A549 (cell line): ENCODE data around the gene ERMAP. TPM values are rescaled to one million over a fixed set of nuclear protein-coding genes. Genes with fewer than 3 reads are reported as not detected.

Experiments used
- ATAC-seq, 2 experiments: fragments of 200-7000 bp in 1 of 2; fragments of >200 bp in 1 of 2; cut with Nextera tagmentation in 1 of 2; cut with Tn5 transposase in 1 of 2; 3 replicates each; pipeline versions ENCODE4 v1.8.0 to v1.9.1; 2018 to 2020; ENCODE audit warnings: mild to moderate bottlenecking in 1 of 2, moderate library complexity in 1 of 2
- CTCF ChIA-PET: fragments of 300-600 bp; sonication (Branson Sonifier 250); formaldehyde crosslinking; extraction: SDS; loops from one replicate; lab custom pipeline; 2021; ENCODE audit warnings: antibody characterized with exemption, inconsistent platforms; lab: Yijun Ruan, JAX
- POLR2A ChIA-PET: fragments of 350-600 bp; formaldehyde crosslinking; extraction: SDS; loops from one replicate; lab custom pipeline; 2021; ENCODE audit warnings: antibody characterized with exemption, inconsistent platforms; lab: Yijun Ruan, JAX
- DNase-seq, 2 experiments: peaks; one replicate each; pipeline versions ENCODE4 v3.0.0 to v3.0.0-alpha.2; 2011 to 2016; ENCODE audit warnings: low read depth in 1 of 2, low spot score in 1 of 2
- FAIRE-seq: peaks from 2 replicates; lab custom pipeline; 2011; peaks lifted over from hg19 to GRCh38; lab: Jason Lieb, UNC
- H3K27ac ChIP-seq, 2 experiments: fragments of >200 bp; sonication (Bioruptor Twin); formaldehyde crosslinking; 3 replicates each; pipeline ENCODE4 v1.5.1; 2016 to 2017
- H3K4me1 ChIP-seq: fragments of >200 bp; sonication (Bioruptor Twin); formaldehyde crosslinking; 3 replicates; pipeline ENCODE4 v1.6.1; 2016
- H3K4me2 ChIP-seq: fragments of >200 bp; sonication (Bioruptor Twin); formaldehyde crosslinking; 3 replicates; pipeline ENCODE4 v1.6.1; 2016
- H3K4me3 ChIP-seq: fragments of >200 bp; sonication (Bioruptor Twin); formaldehyde crosslinking; 3 replicates; pipeline ENCODE4 v1.5.1; 2016
- H3K9me3 ChIP-seq: fragments of >200 bp; sonication (Bioruptor Twin); formaldehyde crosslinking; 3 replicates; pipeline ENCODE4 v1.6.1; 2016
- CBX2 ChIP-seq: fragments of 200-600 bp; sonication (generic); IDR thresholded peaks from 2 replicates; pipeline ENCODE4 v1.6.1; 2016; ENCODE audit warnings: low read depth, mild to moderate bottlenecking, borderline replicate concordance
- CBX8 ChIP-seq: fragments of 200-600 bp; sonication (generic); IDR thresholded peaks from 2 replicates; pipeline ENCODE4 v1.6.1; 2016
- CHD4 ChIP-seq: fragments of 200-600 bp; sonication (generic); IDR thresholded peaks from 2 replicates; pipeline ENCODE4 v1.6.1; 2016; ENCODE audit warnings: antibody characterized with exemption, mild to moderate bottlenecking, borderline replicate concordance
- EHF ChIP-seq: fragments of 250-450 bp; sonication (Bioruptor Pico); IDR thresholded peaks from 2 replicates; pipeline ENCODE4 v1.5.0; 2020; ENCODE audit warnings: mild to moderate bottlenecking
- EHMT2 ChIP-seq: fragments of 200-600 bp; sonication (generic); IDR thresholded peaks from 2 replicates; pipeline ENCODE4 v1.6.1; 2016; ENCODE audit warnings: antibody characterized with exemption, low read depth, mild to moderate bottlenecking, moderate library complexity
- FOSB ChIP-seq: fragments of 250-450 bp; sonication (Bioruptor Pico); IDR thresholded peaks from 2 replicates; pipeline ENCODE4 v1.5.0; 2020; ENCODE audit warnings: mild to moderate bottlenecking, moderate library complexity
- FOXS1 ChIP-seq: fragments of 250-450 bp; sonication (Bioruptor Pico); IDR thresholded peaks from 2 replicates; pipeline ENCODE4 v1.5.0; 2020; ENCODE audit warnings: mild to moderate bottlenecking, moderate library complexity
- HEYL ChIP-seq: fragments of 250-450 bp; sonication (Bioruptor Pico); IDR thresholded peaks from 2 replicates; pipeline ENCODE4 v1.8.0; 2021; ENCODE audit warnings: mild to moderate bottlenecking, moderate library complexity
- HOXA7 ChIP-seq: fragments of 250-450 bp; sonication (Bioruptor Pico); IDR thresholded peaks from 2 replicates; pipeline ENCODE4 v1.5.0; 2020; ENCODE audit warnings: mild to moderate bottlenecking, moderate library complexity
- HOXB5 ChIP-seq: fragments of 250-450 bp; sonication (Bioruptor Pico); IDR thresholded peaks from 2 replicates; pipeline ENCODE4 v1.5.0; 2020; ENCODE audit warnings: mild to moderate bottlenecking, moderate library complexity
- JUN ChIP-seq, 2 experiments: fragments of >200 bp; sonication (Bioruptor Twin); formaldehyde crosslinking; IDR thresholded peaks; 2 replicates in 1 of 2; 3 replicates in 1 of 2; pipeline ENCODE4 v1.6.1; 2016 to 2017
- JUNB ChIP-seq: fragments of >200 bp; sonication (Bioruptor Twin); formaldehyde crosslinking; IDR thresholded peaks from 2 replicates; pipeline ENCODE4 v1.6.1; 2016
- KDM1A ChIP-seq: fragments of 200-600 bp; sonication (generic); IDR thresholded peaks from 2 replicates; pipeline ENCODE4 v1.6.1; 2016; ENCODE audit warnings: low read depth, mild to moderate bottlenecking
- MYC ChIP-seq: IDR thresholded peaks from 2 replicates; pipeline ENCODE4 v1.6.1; 2012; ENCODE audit warnings: mild to moderate bottlenecking, inconsistent platforms, low read length, improper control_type of control experiment, borderline replicate concordance
- NFE2L2 ChIP-seq: fragments of 150-350 bp; conservative IDR thresholded peaks from 2 replicates; pipeline ENCODE4 v1.6.1; 2014; ENCODE audit warnings: low read length
- PHF8 ChIP-seq: fragments of 200-600 bp; sonication (generic); IDR thresholded peaks from 2 replicates; pipeline ENCODE4 v1.6.1; 2016; ENCODE audit warnings: low read depth, mild to moderate bottlenecking, antibody characterized with exemption, moderate library complexity, borderline replicate concordance
- POLR2AphosphoS2 ChIP-seq: conservative IDR thresholded peaks from 2 replicates; pipeline ENCODE4 v1.6.1; 2012; ENCODE audit warnings: low read length, improper control_type of control experiment, inconsistent platforms
- RAD21 ChIP-seq, 2 experiments: fragments of >200 bp in 1 of 2; sonication (Bioruptor Twin) in 1 of 2; formaldehyde crosslinking in 1 of 2; IDR thresholded peaks in 1 of 2; conservative IDR thresholded peaks in 1 of 2; 2 replicates in 1 of 2; 3 replicates in 1 of 2; pipeline ENCODE4 v1.6.1; 2012 to 2018; ENCODE audit warnings: inconsistent platforms in 1 of 2
- RCOR1 ChIP-seq: fragments of 150-350 bp; IDR thresholded peaks from 2 replicates; pipeline ENCODE4 v1.6.1; 2014; ENCODE audit warnings: antibody characterized with exemption, low read length, low read depth
- RFX5 ChIP-seq: fragments of 450-650 bp; IDR thresholded peaks from 2 replicates; pipeline ENCODE4 v1.7.1; 2014; ENCODE audit warnings: antibody characterized with exemption, mild to moderate bottlenecking, moderate library complexity
- TFCP2L1 ChIP-seq: fragments of 250-450 bp; sonication (Bioruptor Pico); IDR thresholded peaks from 2 replicates; pipeline ENCODE4 v1.5.0; 2021; ENCODE audit warnings: mild to moderate bottlenecking
- TP53 ChIP-seq: fragments of 250-450 bp; sonication (Bioruptor Pico); IDR thresholded peaks from 2 replicates; pipeline ENCODE4 v1.5.0; 2021; ENCODE audit warnings: mild to moderate bottlenecking, moderate library complexity
- ZC3H11A ChIP-seq: fragments of 450-650 bp; IDR thresholded peaks from 2 replicates; pipeline ENCODE4 v1.6.1; 2014; ENCODE audit warnings: antibody characterized with exemption, mild to moderate bottlenecking
- ZFP36 ChIP-seq: fragments of 450-650 bp; IDR thresholded peaks from 2 replicates; pipeline ENCODE4 v1.6.1; 2014; ENCODE audit warnings: borderline replicate concordance; ENCODE audit not compliant: partially characterized antibody
- ZSCAN20 ChIP-seq: fragments of 250-450 bp; sonication (Bioruptor Pico); IDR thresholded peaks from 2 replicates; pipeline ENCODE4 v1.8.0; 2022; ENCODE audit warnings: mild to moderate bottlenecking, moderate library complexity
- WGBS: methylation state at CpG from one replicate; pipeline ENCODE4 v1.1.6; 2017; ENCODE audit errors: missing lambda C conversion rate; 5-methylcytosine and 5-hydroxymethylcytosine counted together
- polyA plus RNA-seq, 4 experiments: library from polyadenylated mRNA; depleted of rRNA in 3 of 4; stranded (reverse); fragments of >200 nt; fragmentation: RNase III in 1 of 4; extraction: RNeasy Plus Mini Kit Qiagen cat#74134 plus additional on column Dnase treatment in 1 of 4; gene quantifications; 2 replicates in 3 of 4; 3 replicates in 1 of 4; pipeline ENCODE4 v1.2.3, GENCODE V29; 2011 to 2017
- TF ChIP-seq, protein P1 (sequence below): IDR thresholded peaks from 2 replicates; pipeline ENCODE4 v1.6.1; 2012
- TF ChIP-seq, protein P2 (sequence below): fragments of >200 bp; sonication (Bioruptor Twin); formaldehyde crosslinking; IDR thresholded peaks from 2 replicates; pipeline ENCODE4 v1.6.1; 2016

ERMAP gene
- polyA plus RNA-seq, 2 of the 4 experiments (the other 2 are of a cell fraction), result 5.4 to 10.7 TPM

DNA sequence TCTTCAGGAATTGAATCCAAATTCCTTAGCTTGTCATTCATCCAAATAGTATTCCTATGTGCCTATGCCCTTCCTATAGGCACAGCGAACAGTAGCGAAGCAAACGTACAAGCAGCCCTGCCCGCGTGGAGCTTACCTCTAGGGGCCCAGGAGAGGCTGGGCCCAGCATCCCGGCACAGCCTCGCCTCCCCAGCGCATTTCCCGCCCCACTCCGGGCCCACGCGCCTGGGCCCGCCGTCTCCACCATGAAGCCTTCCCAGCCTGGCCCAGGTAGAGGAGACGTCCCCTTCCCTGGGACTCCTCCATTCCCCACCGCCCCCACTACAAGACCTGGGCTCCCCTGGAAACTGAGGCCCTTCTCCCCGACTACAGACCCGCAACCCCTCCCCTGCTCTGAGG, 32.4 kb upstream of the ERMAP start:
- Histone ChIP-seq H3K4me1 (no peaks in the 10 kb centered on the region), H3K4me2 (no peak overlapping the region), H3K9me3 (no peaks in the 10 kb centered on the region), H3K27ac (no peak overlapping the region), H3K4me3 (no peak overlapping the region)
- ChIA-PET POLR2A (no interaction called here), CTCF (interaction anchor here (1.3 kb wide), 1 partner anchor 289 kb away, joined by 3 read pairs; no protein-coding TSS in a partner anchor)
- TF ChIP-seq FOSB (no peak), ZSCAN20 (CRISPR knock-in tag) (no peak)
- FAIRE-seq (no peak), DNase-seq (no peak), ATAC-seq (no peak)
- WGBS, result 100% methylated on average over 4 of the region's 18 CpGs

DNA sequence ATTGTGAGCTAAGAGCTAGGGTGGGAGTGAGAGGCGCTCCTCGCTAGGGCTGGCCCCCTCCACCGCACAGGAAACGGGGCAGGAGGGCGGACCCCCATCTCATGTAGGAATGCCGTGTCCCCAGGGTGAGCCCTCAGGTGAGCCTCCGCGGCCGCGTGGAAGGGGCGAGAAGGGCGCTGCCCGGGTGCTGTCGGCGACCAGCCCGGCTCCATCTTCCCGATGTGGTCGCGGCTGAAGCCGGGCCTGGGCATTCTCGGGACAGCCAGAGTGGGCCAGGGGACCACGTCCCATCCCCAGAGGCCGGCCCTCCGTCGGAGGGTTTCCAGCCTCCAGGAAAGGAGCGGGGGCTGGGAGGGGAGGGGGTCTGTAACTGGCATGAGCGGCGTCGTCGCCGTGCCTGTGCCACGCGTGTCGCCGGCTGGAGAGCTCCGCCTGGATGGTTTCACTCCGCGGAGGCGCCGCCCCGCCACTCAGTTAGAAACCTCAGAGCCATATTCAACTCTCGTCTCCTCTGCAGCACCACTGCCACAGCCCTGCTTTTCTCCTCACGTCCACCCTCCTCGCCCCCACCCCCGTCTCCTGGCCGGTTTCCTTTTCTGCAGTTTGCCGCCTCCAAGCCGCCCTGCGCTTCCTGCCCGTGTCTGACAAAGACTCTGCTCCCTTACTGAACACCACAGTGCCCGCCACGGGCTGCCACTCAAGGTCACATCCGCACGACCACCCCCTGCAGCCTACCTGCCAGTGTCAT, 31.8 kb upstream of the ERMAP start, which contains the start of gene TMEM269:
TSS of gene TMEM269 (plus strand) at position 46 of the 748 bp plus-strand sequence. CDS start 4,903 bp downstream, outside the sequence.
- DNase-seq (no peak), FAIRE-seq (no peak), ATAC-seq (no peak)
- 92% methylated on average over 25 of the region's 54 CpGs for WGBS
- H3K4me3 ChIP-seq, result no peak within 1 kb of the TSS
- H3K27ac ChIP-seq, result no peak within 1 kb of the TSS
- no peak within 1 kb of the TSS for H3K4me2 ChIP-seq
- no peaks in the 10 kb centered on the region for H3K4me1 ChIP-seq
- ChIA-PET POLR2A (no interaction called here), CTCF (interaction anchor here (1.3 kb wide), 1 partner anchor 289 kb away, joined by 3 read pairs; no protein-coding TSS in a partner anchor)
- TF ChIP-seq CHD4 (no peak), TP53 (CRISPR knock-in tag) (no peak), RFX5 (no peak), CBX2 (no peak), ZFP36 (no peak), JUN (IDR thresholded peaks at IDR 0.05) (no peak), EHMT2 (no peak), MYC (no peak), RAD21 (conservative IDR thresholded peaks at IDR 0.05 in 1 of 2, IDR thresholded peaks at IDR 0.05 in 1 of 2) (no peak), JUNB (no peak), ZC3H11A (no peak), EHF (CRISPR knock-in tag) (no peak), TFCP2L1 (CRISPR knock-in tag) (no peak), HOXA7 (CRISPR knock-in tag) (no peak)
- TF ChIP-seq, protein P1, sequence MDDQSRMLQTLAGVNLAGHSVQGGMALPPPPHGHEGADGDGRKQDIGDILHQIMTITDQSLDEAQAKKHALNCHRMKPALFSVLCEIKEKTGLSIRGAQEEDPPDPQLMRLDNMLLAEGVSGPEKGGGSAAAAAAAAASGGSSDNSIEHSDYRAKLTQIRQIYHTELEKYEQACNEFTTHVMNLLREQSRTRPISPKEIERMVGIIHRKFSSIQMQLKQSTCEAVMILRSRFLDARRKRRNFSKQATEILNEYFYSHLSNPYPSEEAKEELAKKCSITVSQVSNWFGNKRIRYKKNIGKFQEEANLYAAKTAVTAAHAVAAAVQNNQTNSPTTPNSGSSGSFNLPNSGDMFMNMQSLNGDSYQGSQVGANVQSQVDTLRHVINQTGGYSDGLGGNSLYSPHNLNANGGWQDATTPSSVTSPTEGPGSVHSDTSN, result no peak
- TF ChIP-seq, protein P2, sequence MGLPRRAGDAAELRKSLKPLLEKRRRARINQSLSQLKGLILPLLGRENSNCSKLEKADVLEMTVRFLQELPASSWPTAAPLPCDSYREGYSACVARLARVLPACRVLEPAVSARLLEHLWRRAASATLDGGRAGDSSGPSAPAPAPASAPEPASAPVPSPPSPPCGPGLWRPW, result no peak
- no peaks in the 10 kb centered on the region for H3K9me3 ChIP-seq

DNA sequence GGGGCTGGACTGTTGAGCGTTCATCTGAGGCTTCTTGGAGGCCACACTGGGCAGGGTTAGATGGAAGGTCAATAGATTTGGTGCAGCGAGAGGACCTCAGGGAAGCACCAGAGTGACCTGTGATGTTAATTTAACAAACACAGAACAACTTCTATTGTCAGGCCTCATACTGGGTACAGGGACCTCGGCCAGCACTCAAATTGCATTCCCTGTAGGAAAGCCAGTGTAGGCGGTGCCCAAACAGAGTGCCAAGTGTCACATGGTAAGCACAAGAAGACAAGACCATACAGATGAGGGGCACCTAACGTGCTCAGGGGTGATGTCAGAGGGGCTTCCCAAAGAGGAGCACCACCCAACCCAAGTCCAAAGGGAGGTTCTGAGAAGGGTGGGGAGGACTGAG, 30.8 kb upstream of the ERMAP start:
- no peaks in the 10 kb centered on the region for H3K9me3 ChIP-seq
- ChIA-PET CTCF (interaction anchor here (2.0 kb wide), 1 partner anchor 8 kb away, joined by 9 read pairs; no protein-coding TSS in a partner anchor), POLR2A (no interaction called here)
- no peak overlapping the region for H3K4me3 ChIP-seq
- ATAC-seq (no peak), DNase-seq (no peak), FAIRE-seq (no peak)
- no peak overlapping the region for H3K27ac ChIP-seq
- 86% methylated on average over 5 of the region's 5 CpGs for whole genome bisulfite sequencing
- no peaks in the 10 kb centered on the region for H3K4me1 ChIP-seq
- TF ChIP-seq CBX8, result no peak
- no peak for TF ChIP-seq CBX2
- TF ChIP-seq HEYL, result no peak
- TF ChIP-seq RCOR1, result no peak
- TF ChIP-seq KDM1A, result no peak
- no peak for TF ChIP-seq PHF8
- no peak for TF ChIP-seq TFCP2L1 (CRISPR knock-in tag)
- no peak for TF ChIP-seq NFE2L2
- no peak for TF ChIP-seq HOXB5 (CRISPR knock-in tag)
- TF ChIP-seq FOXS1 (CRISPR knock-in tag), result no peak
- TF ChIP-seq POLR2AphosphoS2, result no peak
- no peak for TF ChIP-seq JUN (IDR thresholded peaks at IDR 0.05)
- H3K4me2 ChIP-seq, result no peak overlapping the region
